Right lobe of liver (tissue), 4 donors: ENCODE data around the gene BLMH.

Experiments
- POLR2A ChIP-seq: fragments of 450-650 bp; IDR thresholded peaks from one replicate; pipeline ENCODE4 v1.6.1; 2017; ENCODE audit warnings: antibody characterized with exemption, mild to moderate bottlenecking
- TF ChIP-seq, protein P1 (sequence below), 4 donors: fragments of 200-600 bp in 3 of 4; fragments of 450-650 bp in 1 of 4; IDR thresholded peaks; one replicate each; pipeline versions ENCODE4 v1.5.1 to v1.8.0; 2016 to 2022; ENCODE audit warnings: antibody characterized with exemption in 4 of 4, mild to moderate bottlenecking in 2 of 4
- donor health status: DM: no; HTN: no; CAD: no.
- donor health status: DM: no; HTN: no; CAD: no.
- donor health status: DM: no; HTN: yes; CAD: no.

DNA sequence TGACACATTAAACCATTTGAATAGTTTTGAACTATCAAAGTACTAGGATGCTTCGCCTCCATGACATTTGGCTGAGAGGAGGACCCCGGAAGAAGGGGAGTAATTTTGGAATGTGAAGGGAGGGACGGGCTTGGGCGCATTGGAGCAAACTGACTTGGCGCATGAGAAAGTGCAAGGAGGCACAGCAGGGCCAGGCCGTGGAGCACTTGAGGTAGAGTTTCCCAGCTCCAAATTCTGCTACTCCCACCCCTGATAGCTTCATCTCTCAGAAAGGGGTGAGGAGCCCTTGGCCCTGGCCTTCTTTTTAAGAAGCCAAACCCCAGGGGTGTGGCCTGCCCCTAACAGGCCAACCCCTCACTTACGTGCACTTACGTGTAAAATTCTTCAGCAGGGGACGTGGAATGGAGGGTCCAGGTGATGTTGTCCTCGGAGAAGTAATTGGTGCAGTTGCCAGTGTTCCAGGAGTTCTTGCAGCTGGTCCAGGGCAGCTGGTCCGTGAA, 73.9 kb downstream of the BLMH start:
- TF ChIP-seq POLR2A, result no peak
- TF ChIP-seq, protein P1, sequence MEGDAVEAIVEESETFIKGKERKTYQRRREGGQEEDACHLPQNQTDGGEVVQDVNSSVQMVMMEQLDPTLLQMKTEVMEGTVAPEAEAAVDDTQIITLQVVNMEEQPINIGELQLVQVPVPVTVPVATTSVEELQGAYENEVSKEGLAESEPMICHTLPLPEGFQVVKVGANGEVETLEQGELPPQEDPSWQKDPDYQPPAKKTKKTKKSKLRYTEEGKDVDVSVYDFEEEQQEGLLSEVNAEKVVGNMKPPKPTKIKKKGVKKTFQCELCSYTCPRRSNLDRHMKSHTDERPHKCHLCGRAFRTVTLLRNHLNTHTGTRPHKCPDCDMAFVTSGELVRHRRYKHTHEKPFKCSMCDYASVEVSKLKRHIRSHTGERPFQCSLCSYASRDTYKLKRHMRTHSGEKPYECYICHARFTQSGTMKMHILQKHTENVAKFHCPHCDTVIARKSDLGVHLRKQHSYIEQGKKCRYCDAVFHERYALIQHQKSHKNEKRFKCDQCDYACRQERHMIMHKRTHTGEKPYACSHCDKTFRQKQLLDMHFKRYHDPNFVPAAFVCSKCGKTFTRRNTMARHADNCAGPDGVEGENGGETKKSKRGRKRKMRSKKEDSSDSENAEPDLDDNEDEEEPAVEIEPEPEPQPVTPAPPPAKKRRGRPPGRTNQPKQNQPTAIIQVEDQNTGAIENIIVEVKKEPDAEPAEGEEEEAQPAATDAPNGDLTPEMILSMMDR (IDR thresholded peaks at IDR 0.05), result no peak
